EL (cell line): ENCODE measurements around the gene PYM1.
"Not testable (repeated sequence)": the region's sequence is repeated elsewhere in the genome, so short reads cannot be mapped to it uniquely, and the experiment has no call there.

Source experiments
- DNase-seq: peaks from one replicate; pipeline ENCODE4 v3.0.0-alpha.2; 2016

PYM1 gene

DNA sequence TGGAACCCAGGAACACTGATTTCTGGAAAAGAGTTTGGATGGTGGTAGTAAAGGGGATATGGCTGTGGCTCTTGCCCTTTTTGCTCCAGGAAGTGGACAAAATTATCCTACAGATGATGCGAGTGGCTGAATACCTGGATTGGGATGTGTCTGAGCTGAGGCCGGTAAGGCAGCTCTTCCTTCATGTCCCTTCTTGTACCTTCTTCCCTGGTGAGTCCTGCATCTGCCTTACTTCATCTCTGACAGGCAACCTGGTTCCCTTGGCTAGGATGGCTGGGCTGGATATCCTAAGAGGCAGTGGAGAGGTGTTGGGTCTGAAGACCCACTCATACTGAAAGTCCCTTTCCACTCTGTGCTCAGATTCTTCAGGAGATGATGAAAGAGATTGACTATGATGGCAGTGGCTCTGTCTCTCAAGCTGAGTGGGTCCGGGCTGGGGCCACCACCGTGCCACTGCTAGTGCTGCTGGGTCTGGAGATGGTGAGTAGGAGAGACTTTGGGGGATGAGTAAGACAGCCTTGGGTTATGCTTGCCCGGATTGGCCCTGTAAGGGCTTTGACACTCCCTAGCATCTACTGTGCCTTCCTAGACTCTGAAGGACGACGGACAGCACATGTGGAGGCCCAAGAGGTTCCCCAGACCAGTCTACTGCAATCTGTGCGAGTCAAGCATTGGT is 11.3 kb upstream of the PYM1 start:
- DNase-seq, result no peak

DNA sequence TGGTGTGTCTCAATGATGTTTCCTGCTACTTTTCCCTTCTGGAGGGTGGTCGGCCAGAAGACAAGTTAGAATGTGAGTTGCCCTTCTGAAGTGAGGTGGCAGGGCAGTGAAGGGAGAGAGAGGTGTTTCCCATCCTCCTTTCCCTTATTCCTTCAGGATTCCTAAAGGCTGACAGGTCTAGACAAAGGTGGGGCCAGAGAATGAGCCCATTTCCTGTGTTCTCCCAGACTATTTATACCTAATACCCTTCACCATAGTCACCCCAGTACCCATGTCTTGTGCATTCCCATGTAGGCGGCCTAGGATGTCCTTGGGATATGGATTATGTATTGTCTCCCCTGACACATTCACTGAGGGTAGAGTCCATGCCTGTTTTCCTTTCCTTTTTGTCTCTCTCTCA is 10.3 kb upstream of the PYM1 start:
- no peak for DNase-seq

DNA sequence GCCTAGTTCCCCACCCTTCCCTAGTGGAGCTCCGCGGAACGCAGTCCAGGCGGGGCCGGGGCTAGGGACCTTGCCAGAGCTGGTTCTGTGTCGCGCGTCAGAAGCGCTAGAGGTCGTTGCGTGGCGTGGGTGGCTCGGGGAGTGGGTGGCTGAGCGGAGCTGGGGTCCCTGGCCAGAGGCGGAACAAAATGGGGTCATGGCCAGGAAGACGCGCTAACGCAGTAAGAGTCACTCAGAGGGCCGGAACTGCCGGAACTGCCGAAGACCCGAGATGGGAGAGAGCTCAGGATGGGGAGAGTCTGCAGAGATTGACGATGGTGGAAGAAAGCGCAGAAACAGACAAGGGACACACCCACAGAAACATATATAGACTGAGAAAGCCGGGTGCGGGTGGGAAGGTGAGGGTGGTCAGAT is 8.1 kb upstream of the PYM1 start:
- DNase-seq, result no peak

DNA sequence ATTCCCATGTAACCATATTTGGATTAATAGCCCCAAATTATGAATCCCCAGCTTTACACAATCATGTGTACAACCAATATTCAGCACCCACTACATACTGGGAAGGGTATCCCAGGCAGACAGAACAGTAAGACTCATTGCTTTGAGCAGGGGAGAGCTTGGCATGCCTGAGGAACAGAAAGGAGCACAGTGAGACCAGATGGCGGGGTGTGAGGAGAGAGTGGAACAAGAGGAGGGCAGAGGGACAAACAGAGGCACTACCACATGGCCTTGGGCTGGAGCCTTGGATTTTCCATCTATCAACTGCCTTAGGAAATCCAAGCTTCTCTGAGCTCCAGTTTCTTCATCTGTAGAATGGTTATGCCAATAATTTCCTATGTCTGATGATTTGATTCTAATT is 7.1 kb upstream of the PYM1 start:
- no peak for DNase-seq

DNA sequence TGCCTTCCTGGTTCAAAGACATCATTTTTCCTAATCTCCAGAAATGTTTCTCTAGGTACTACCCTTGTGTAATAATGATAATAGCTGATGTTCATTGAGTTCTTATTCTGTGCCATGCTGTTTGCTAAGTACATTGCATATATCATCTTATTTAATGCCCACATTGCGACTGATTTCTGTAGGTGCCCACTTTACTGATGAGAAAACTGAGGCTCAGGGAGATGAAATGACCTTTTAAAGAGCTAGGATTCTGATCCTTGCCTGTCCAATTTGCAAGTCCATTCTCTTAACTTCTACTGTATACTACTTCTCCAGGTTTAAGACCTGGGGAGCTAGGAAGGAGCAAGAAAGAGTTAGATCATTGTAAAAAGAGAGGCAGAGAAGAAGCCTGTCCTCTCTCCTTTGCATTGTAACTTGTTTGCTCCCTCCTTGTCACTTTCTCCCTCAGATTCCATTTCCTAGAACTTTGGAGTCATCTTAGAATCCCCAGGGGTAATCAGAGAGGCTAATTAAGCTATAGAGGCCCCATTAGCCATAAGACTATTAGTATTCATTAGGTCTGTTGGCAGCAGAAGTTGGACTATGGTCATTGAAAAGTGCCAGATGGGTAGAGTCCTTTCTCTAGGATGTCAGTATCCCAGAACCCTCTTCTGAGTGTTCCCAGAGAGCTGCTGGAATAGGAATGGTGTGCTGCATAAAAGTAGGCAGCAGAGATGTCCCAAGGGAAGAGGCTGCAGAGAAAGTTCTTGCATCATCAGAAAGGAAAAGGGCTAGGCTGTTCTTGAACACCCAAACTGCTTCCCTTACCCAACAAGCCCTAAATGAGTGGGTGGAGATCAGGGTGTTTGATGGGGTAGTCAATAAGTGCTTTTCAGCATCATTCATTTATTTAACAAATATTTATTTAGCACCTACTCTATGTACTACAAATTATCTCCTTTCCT is 6.4 kb upstream of the PYM1 start:
- DNase-seq, result no peak

DNA sequence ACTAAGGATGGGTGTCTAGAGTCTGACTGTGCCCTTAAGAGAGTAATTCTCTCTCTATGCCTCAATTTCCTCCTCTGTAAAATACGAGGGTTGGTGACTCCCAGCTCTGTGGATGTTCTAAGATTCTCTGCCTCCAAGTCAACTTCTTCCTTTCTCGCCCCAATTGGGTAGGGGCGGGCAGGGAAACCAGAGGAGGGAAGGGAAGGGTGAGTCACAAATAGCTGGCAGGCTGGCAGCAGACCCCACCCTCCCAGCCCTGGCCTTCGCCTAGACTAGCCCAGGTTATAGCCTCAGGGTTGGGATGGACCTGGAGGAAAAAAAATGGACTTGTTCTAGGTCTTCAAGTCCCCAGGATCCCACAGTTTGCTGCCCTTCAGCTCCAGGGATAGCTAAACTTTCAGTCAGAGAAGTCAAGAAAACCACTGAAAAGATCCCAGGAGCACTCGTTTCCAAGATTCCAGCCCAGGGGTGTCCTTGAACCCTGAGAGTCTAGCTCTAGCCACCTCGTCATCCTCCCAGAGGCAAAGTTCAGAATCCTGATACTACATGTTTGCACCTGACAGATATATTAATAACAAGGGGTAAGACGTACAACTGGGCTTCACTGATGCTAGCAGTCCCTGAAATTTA is 5.6 kb upstream of the PYM1 start:
- peak; percentile 75 for DNase-seq

DNA sequence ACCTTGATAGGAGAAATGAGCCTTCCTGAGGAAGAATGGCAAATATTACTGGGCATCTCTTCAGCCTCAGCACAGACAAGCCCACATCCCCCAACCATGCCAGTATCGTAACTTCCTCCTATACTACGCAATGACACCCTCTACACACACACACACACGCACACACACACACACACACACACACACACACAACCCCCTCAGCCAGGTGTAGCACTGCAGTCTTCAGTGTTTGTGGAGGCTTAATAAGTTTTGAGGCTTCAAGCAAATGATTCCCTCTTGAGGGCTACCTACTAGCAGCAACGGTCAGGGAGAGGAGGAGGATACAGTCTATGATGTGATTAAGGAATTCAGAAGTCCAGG is 4.8 kb upstream of the PYM1 start:
- DNase-seq, result no peak

DNA sequence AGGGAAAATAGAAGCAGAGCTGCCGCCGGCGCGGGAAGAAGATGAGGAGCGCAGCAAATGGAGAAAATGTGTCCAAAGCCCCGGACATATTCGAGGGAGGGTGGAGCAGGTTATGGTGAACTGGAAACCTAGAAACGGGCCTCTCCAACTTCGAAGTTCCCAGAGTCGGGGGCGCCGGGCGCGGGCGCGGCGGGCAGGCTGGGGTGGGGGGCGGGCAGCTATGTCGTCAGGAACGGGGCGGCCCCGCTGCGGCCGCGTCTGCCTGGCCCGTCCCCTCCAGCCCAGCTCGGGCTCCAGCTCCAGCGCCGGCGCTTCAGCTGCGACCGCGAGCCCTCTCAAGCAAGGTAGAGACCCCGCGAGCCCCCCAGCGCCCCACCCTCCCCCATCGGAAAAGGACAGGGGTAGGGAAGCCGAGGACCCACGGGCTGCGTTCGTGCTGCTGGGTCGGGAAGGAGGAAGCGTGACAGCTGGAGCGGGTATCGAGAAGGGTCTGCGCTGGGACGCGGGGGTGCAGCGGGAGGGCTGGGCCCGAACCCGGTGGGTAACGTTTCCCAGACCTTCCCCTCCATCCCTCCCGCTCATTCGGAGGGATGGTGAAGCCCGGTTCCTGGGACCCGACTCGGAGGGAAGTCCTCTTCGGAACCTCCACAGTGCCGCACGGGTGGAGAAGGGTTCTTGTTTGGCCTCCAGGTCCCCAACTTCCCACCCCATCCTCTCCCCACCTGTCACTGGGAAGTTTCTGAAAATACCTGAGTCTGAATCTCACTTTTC is 4.3 kb upstream of the PYM1 start:
- DNase-seq, result peak; percentile 44

DNA sequence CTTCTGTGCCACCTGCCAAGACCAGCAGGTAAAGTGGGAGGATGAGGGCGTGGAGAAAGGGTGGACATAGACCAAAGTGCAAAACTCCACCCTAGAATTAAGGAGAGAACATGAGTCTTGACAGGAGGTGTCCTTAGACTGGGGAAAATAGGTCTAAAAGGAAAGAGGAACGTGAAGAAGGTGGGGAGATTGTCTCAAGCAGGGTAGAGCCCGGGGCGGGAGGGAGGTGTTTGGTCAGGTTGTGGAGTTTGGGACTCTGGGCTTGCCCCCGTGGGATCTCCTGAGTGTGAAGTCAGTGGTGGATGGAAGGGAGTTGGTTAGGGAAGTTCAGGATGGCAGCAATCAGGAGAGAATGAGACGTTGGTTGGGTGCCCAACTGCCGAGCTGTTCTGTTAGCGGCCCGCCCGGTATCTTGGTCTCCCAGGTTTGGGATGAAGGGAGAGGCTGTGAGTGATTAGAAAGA is 3.7 kb upstream of the PYM1 start:
- DNase-seq, result no peak

DNA sequence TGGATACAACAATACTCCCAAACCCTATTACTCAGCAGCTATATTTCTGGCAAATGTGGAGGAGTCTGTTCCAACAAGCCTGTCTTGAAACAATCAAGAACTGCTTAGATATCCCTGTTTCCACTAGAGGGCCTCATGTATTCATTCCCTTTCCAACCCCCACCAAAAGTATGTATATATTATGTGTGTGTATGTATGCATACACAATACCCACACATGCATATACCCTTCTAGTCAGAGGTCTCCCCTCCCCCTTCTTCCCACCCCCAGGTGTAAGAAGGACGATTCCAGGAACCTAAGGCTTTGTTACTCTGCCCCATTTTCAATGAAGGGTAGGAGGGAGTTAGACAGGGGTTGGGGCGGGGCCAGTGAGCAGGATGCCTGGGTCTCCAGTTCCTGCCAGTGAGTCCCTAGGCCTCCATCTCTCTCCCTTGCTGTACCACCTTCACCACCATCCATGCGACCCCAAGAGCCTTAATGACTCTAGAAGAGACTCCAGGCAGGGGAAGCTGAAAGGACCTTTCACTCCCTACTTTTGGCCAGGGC is 3.1 kb upstream of the PYM1 start, which contains the start of gene DGKA:
DGKA (plus strand) TSS at position 392 of the 546 bp plus-strand sequence. CDS start 5,342 bp downstream, outside the sequence.
- DNase-seq, result peak; percentile 67

DNA sequence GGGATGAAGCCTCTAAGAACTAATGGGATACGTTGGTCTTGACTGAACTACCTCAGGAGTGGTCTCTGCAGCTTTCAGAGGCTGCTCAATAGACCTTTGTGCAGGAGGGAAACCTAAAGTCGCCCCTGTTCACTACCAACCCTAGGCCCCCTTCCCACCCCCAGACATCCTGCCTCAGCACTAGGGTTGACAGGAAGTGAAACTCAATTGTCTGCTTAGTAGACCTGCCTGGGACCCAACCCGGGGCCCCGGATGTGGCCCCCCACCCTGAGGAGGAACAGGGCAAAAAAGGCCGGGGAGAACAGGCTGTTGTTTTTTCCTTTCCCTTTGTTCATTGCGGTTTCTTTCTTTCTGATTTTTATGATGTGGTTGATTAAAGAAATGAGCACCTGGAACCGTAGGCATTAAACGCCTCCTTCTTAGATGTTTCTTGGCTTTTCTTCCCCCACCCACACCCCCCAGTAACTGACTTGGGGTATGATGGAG is 1.7 kb upstream of the PYM1 start:
- no peak for DNase-seq

DNA sequence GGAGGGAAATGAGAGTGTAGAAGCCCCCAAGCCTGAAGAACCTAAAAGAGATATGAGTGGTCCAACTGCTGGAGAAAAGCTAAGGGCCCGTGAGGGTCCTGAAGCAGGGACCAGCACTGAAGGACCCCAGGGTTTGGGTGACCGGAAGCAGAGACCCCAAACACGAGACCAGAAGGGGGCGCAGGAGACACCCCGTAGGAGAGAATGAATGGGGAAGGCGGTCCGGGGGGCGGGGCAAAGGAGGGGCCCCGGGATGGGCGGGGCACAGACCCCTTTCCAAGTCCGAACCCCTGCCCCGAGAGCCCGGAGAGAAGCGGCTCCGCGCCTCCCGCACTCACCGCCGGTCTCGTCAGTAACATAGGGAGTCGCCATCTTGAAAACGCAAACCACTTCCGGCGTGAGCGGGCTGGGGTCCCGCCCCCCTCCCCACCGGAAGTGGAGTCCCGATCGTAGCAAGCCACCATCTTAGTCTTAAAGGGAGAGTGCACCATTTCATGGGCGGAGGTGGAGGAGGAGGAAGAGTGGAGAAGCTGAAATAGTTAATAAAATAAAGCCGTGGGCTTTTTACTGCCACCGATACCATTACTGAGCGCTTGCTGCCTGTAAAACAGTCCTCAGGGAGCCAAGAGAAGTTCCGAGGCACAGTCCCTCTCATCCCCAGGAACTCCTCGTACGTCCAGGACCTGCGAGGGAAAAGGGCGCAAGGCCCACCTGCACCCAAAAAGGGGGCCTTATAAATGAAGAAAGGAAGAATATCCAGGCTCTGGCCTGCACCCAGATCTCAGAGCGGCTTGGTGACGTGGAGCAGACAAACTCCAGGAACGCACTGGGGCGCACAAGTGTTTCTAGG is 731 bp downstream of the PYM1 start:
- DNase-seq, result peak; percentile 95

DNA sequence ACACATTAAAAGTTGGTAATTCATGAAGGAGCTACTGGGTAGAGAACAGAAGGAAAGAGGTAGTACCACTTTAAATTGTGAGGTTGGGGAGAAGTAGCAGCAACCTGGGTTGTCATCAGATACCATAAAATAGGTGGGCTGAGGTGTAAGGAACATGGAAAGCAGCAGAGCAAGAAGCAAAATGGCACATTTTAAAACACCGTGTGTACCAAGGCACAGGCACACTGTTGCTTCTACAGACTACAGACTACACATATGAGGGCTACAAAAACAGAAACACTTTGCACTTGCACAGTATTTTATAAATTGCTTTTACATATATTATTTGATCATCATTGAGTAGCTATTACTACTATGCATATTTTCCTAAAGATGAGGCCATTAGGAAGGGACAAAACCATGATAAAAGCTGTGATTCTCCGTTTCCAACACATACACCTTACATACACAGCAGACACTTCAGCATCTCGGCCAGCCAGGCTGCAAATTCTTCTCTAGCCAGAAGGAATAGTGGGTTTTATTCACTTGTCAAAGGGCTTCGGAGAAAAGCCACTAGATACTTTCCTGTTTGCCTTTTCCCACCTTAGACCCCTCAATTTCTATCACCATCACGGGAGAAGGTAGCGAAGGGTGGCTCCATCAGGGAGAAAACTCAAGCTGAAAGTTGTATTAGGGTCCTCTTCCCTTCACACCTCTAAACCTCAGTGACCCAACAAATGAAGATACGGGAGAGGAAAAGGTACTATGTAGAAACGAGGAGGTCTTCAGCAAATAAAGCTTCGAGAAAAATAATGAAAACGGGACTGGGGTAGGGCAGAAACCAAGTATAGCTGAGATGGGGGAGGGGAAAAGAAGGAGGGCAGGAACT is 1.6 kb downstream of the PYM1 start:
- no peak for DNase-seq

DNA sequence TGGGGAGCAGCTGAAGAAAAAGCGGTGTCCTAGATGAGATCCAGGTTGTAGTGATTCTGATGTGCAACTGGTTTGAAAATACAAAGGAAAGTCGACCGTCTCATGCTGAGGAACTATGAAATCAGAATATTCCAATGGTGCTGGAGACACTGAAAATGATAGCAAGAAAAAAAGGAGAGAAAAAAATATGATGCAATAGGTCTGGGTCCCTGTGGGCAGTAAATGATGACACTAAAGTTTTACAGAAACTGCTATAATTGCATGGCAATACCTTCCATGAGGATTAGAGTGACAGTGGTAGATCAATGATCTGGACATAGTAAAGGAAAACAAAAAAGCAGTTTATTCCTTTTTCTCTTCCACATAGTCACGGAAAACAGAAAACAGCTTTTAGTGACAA is 2.3 kb downstream of the PYM1 start:
- DNase-seq, result no peak

DNA sequence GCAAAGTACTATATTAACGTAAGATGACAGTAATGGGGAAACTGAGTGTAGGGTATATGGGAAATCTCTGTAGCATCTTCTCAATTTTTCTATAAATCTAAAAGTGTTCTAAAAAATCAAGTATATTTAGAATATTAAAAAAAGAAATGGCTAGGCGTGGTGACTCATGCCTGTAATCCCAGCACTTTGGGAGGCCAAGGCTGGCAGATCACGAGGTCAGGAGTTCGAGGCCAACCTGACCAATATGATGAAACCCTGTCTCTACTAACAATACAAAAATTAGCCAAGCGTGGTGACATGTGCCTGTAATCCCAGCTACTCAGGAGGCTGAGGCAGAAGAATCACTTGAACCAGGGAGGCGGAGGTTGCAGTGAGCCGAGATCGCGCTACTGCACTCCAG is 4.0 kb downstream of the PYM1 start:
- DNase-seq, result not testable (repeated sequence)

DNA sequence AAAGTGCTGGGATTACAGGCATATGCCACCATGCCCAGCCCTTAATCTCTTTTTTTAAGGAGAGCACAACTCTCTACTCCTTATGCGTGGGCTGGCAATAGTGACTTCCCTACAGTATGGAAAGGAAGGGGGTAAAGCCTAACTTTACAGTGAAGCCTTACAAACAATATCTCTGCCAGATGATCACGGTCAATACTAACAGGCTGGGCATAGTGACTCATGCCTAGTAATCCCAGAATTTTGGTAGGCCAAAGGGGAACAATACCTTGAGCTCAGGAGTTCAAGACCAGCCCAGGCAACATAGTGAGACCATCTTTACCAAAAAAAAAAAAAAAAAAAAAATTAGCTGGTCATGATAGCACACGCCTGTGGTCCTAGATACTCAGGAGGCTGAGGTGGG is 5.6 kb downstream of the PYM1 start:
- no peak for DNase-seq

DNA sequence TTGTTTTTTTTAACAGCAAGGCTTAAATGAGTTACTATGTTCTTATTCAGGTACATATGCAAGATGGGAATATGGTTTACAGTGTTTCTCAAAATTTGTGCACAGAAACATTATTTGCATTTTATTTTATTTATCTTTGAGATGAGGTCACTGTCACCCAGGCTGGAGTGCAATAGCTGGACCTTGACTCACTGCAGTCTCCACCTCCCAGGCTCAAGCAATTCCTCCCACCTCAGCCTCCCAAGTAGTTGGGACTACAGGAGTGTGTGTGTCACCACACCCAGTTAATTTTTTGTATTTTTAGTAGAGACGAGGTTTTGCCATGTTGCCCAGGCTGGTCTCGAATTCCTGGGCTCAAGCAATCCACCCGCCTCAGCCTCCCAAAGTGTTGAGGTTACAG is 8.7 kb downstream of the PYM1 start:
- DNase-seq, result peak; percentile 82

DNA sequence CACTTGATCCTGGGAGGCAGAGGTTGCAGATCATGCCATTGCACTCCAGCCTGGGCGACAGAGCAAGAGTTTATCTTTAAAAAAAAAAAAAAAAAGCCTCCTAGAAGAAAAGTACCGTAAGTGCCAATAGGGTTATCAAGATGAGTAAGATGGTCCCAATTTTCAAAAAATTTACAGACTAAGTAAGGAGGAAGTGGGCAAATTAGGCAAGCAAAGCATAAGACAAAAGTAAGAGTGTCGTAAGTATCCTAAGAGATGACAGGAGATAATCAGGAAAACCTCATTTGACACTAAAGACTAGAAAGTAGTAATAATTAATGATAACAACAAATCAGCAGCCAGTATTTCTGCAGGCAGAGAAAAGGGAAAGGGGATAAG is 12.2 kb downstream of the PYM1 start:
- DNase-seq, result no peak

DNA sequence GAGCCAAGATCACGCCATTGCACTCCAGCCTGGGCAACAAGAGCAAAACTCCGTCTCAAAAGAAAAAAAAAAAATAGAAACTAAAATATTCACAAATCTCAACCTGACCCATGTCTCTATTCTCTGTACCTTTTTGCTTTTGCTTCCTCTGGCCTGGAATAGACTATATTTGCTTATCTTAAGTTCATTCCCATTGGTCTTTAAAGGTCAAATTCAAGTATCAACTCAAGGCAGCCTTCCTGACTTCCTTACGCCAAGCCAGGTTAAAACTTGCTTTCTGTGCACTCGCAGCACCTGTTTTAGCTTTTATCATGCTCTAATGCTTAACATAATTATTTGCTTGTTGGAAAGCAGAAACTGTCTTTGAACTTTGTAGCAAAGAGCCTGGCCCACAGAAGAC is 14.8 kb downstream of the PYM1 start:
- no peak for DNase-seq

DNA sequence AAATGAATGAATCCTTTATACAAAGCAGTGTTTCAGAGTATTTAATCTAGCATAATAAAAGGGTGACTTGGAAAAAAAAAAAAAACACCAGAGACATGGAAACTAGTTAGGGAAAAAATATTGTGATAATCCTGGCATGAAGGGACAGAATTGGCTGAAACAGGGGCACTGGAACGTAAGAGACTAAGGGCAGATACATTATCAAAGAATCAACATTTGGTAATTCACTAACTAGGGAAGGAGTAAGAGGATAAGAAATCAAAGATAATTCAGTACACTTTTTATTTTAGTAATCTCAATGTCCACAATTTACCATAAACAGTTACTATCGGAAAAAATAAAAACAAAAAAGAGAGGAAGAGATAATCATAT is 18.2 kb downstream of the PYM1 start:
- DNase-seq, result no peak
